Stimulated activated CD8-positive, alpha-beta memory T cell treated with anti-CD3 and anti-CD28 coated beads, Interleukin-7, amount 100 ng/mL, for 4 hours (primary cell): ENCODE measurements around the gene FFAR1.

Experiments used
- DNase-seq, 2 donors: peaks; one replicate each; pipeline ENCODE4 v3.0.0-alpha.2; 2020; ENCODE audit warnings: low read depth in 2 of 2

The FFAR1 gene, protein sequence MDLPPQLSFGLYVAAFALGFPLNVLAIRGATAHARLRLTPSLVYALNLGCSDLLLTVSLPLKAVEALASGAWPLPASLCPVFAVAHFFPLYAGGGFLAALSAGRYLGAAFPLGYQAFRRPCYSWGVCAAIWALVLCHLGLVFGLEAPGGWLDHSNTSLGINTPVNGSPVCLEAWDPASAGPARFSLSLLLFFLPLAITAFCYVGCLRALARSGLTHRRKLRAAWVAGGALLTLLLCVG (N-terminal part only)

DNA sequence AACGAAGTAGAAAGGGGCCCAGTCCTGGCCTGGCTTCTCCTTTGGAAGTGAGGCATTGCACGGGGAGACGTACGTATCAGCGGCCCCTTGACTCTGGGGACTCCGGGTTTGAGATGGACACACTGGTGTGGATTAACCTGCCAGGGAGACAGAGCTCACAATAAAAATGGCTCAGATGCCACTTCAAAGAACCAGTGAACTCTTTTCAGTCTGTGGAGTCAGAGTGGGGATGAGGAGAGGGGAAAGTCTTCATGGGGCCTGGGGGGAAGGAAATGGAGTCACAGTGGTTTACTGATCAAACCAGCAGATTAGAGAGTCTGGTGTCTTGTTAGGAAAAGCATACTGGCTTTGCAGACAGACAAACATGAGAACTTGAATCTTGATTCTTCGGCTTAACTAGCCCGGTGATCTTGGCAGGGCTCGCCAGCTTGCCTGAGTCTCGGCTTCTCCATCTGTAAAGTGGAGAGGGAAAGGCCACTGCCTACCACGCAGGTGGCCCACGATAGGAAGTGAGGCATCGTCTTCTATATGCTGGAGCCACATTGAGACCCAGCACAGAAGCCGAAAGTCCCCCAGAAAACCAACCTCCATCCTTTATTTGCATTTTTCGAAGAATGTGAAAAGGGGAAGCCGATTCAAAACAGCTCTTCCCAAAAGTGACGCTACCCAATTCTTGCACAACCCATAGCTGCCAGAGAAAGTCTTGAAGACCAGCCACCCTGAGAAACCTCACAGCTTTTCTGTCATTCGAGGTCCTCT lies at the start of gene FFAR1:
TSS of gene FFAR1 (plus strand) at position 732 of the 759 bp plus-strand sequence. CDS start 3,650 bp downstream, outside the sequence.
- DNase-seq = peak; percentile 17 to 23

DNA sequence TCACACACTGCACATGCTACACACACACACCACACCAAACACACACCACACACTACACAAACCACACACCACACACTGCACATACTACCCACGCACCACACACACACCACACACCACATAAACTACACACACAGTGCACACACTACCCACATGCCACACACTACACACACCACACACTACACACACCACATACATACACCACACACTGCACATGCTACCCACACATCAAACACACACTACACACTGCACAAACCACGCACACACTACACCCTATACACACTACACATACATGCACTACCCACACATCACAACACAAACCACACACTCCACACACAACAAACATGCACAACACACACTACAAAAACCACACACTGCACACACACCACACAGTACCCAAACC lies 49.8 kb upstream of the FFAR1 start:
- no peak for DNase-seq

DNA sequence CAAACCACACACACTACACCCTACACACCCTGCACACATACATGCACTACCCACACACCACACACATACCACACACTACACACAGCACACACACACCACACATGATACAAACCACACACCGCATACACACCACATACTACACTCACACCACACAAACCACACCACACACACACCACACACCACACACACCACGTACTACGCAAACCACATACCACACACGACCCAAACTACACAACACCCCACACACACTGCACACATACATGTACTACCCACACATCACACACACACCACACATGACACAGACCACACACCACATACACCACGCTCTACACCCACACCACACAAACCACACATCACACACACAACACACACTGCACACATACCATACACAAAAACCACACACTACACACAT lies 49.1 kb upstream of the FFAR1 start:
- no peak for DNase-seq

DNA sequence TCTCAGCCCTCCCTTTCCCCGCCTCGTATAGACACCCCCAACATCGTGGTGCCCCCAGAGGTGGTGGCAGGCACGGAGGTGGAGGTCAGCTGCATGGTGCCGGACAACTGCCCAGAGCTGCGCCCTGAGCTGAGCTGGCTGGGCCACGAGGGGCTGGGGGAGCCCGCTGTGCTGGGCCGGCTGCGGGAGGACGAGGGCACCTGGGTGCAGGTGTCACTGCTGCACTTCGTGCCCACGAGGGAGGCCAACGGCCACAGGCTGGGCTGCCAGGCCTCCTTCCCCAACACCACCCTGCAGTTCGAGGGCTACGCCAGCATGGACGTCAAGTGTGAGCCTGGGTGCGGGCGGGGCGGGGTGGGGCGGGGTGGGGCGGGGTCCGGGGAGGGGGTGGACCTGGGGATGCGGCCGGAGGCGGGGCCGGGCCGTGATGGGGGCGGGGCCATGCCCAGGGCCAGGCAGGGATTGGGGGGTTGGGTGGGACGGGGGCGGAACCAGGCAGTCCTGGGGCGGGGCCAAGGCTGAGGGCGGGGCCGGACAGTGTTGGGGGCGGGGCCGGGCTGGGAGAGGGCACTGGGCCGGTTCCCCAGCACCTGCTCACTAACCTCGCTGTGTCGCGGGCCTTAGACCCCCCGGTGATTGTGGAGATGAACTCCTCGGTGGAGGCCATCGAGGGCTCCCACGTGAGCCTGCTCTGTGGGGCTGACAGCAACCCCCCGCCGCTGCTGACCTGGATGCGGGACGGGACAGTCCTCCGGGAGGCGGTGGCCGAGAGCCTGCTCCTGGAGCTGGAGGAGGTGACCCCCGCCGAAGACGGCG lies 48.0 kb upstream of the FFAR1 start:
- DNase-seq = no peak

DNA sequence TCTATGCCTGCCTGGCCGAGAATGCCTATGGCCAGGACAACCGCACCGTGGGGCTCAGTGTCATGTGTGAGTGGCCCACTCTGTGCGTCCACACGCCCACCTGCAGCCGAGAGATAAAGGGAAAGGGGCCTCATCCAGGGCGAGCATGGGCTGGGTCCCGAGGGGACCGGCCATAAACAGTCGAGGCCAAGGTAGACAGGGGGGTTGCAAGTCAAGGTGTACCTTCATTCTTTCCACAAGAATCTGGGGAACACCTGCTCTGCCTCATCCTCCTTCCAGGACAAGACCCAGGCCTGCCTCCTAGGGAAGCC lies 47.4 kb upstream of the FFAR1 start:
- no peak for DNase-seq

DNA sequence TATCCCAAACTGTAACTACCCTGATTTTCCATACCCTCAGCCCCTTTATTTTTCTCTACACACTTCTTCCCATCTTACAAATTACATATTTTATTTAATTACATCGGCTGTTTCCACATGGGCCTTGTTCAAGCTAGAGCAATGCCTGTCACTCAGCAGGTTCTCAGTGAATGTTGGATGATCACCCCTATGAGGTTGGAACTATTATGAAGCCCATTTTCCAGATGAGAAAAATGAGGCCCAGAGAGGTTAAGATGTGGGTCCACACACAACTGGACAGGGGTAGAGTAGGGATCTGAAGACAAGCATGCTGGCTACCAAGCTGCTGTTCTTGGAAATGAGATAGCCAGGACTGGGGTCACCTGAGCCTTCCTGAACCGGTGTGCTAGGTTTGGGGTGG lies 45.7 kb upstream of the FFAR1 start:
- no peak for DNase-seq

DNA sequence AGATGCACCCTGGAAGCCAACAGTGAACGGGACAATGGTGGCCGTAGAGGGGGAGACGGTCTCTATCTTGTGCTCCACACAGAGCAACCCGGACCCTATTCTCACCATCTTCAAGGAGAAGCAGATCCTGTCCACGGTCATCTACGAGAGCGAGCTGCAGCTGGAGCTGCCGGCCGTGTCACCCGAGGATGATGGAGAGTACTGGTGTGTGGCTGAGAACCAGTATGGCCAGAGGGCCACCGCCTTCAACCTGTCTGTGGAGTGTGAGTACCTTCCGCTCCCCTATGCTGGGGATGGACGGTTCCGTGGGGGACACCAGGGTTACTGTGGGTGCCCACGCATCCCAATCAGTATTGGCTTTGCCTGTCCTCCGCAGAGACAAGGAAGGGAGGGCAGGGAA lies 45.3 kb upstream of the FFAR1 start:
- no peak for DNase-seq

DNA sequence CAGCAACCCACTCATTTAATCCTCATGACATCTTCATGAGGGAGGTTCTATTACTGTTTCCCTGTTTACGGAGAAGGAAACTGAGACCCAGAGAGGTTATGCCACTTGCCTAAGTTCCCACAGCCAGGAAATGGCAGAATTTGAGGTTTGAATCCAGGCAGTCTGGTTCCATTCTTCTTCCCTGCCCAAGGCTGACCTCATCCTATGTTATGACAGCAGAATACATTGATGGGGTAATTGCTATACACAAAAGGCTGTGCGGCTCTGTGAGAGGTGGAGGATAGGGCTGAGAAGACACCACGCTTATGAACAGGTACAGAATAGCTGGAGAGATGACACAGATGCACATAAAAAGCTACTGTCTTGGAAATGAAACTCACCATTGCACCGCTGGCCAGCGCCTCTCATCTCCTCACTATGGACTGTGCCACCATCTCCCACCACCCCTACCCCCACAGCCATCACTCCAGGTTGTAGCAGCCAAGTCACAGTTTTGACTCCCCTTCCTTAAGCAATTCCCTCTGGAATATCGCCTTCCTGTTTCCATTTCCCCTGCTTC lies 44.3 kb upstream of the FFAR1 start:
- DNase-seq = no peak

DNA sequence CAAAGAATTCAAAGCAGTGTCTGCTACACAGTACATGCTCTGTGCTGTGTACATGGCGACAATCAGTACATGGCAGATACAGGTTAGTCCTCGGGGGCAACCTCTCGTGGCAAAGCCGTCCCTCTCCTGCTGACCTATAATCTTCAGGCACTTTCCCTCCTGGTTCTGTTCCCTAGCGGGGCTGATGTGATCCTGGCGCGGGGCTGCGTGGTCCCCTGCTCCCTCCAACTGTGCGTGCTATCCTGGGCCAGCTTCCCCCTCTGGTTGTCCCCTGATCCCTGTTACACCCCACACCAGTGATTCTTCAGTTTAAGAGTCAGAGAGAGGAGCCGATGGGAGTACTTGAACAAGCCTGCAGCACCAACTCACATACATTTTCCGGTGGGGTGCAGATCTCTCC lies 43.7 kb upstream of the FFAR1 start:
- DNase-seq = no peak

DNA sequence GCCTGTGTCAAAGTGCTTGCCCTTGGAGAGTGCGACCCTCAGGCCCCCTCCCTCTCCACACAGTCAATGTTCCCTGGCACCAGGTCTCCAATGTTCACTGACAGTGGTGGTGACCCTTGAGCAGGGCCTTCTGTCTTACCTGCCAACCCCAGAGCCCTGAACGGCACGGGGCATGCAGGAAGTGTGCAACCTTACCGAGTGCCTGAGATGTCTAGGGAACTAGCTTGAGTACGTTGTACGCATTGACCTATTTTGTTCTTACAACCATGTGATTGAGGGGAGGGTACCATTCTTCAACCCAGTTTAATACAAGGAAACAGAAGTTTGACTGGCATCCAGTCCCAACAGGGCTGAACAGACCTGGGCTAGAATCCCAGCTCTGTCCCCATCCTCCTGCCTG lies 42.5 kb upstream of the FFAR1 start:
- no peak for DNase-seq

DNA sequence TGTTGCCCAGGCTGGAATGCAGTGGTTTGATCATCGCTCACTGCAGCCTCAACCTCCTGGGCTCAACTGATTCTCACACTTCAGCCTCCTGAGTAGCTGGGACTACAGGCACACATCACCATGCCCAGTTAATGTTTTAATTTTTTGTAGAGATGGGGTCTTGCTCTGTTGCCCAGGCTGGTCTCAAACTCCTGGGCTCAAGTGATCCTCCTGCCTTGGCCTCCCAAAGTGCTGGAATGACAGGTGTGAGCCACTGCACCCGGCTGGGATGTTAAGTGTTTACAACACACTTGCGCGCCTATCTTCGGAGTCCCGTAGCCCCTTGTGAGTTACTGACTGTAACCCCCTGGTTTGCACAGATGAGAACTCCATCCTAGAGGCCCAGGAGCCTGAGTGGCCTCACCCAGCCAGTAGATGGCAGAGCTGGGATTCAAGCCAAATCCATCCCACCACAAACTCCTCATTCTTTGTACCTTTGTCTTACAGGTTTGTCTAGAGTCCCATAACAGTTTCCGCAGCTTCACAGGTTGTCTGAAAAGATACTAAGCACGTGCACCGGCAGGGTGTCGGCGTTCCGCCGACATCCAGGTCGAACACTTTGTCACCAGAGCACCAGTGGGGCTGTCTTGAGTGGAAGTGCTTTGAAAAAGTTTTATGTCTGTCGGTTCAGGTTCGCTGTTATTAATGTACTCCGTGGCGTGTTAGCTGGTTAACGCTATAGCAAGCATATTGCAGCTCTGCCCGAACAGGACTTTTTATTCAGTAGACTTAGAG lies 41.0 kb upstream of the FFAR1 start:
- DNase-seq = no peak

DNA sequence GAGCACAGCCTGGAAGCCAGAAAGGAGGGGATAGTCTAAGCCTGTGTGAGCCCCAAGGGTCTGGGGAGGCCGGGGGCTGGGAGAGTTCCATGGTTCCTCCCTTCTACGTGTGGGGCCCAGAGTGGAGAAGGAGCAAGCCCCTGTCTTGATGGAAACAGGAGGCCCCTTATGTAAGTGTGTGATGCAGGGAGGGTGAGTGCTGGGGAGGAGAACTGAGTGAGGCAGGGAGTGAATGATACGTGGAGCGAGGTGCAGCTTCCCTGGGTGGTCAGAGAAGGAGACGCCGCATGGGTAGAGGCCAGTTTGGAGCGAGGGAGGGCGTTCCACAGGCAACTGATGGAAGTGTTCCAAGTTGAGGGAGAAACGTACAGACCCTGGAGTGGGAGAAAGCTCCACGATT lies 39.8 kb upstream of the FFAR1 start:
- DNase-seq = no peak

DNA sequence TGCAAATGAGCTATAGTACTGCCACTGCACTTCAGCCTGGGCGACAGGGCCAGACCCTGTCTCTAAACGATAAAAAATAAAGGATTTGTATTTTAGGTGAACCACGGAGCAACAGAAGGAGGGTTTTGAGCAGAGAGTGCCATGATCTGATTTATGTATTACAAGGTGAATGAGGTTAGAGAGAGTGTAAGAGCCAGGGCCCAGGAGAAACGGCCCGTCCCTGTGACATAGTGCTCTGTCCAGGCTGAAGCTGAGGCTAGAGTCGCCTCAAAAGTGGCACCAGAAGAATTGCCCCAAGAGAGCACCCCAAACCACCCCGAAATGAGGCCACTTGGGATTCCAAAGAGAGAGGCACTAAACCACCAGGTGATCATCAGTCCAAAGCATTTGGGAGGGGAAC lies 38.8 kb upstream of the FFAR1 start:
- no peak for DNase-seq

DNA sequence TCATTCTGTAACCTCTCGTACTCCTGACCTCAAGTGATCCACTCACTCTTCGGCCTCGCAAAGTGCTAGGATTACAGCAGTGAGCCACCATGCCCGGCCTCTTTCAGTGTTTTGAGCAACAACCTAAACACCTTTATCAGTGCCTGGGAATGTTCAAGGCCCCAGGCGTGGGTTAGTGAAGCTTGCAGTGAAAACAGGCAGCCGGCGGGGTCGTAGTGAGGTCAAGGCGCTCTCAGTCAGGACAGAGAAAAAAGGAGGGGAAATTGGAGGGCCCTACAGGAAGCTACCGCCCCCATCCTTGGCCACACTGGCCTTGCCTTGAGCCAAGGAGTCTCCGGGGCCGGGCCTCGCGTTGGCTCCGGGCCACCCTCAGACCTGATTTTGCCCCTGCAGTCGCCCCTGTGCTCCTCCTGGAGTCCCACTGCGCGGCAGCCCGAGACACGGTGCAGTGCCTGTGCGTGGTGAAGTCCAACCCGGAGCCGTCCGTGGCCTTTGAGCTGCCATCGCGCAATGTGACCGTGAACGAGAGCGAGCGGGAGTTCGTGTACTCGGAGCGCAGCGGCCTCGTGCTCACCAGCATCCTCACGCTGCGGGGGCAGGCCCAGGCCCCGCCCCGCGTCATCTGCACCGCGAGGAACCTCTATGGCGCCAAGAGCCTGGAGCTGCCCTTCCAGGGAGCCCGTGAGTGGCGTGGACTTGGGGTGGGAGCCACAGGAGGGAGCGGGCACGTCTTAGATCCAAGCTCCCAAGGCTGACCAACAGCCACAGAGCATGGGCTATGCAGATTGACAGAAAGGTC lies 38.0 kb upstream of the FFAR1 start:
- no peak for DNase-seq

DNA sequence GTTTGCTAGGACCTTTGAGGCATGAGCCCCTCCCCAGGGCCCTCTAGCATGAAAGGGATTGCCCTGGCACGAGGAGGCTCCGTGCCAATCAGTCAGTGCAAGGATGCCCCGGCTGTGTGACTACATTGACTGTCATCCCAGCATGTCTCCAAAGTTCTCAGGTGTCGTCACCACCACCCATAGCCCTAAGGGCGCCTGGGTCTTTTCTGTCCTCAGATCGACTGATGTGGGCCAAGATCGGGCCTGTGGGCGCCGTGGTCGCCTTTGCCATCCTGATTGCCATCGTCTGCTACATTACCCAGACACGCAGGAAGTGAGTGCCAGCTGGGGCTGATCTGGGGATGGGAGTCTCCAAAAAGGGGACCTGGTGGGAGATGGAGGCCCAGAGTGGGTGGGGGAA lies 37.4 kb upstream of the FFAR1 start:
- DNase-seq = no peak

DNA sequence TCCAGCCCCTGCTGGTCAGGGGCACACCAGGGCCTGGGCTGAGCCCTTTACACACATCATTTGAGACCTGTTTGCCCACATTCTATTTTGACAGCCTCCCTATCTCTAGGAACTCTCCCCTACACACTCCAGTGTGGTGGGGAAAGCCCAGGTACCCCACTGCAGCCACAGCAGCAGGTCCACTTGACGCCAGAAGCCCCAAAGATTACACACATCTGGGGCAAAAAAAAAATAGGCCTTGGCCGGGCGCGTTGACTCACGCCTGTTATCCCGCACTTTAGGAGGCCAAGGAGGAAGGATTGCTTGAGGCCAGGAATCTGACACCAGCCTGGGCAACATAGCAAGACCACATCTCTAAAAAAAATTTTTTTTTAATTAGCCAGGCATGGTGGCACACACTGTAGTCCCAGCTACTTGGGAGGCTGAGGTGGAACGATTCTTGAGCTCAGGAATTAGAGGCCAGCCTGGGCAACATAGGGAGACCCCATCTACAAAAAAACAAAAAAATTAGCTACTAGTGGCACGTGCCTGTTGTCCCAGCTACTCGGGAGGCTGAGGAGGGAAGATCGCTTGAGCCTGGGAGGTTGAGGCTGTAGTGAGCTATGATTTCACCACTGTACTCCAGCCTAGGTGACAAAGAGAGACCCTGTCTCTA lies 36.8 kb upstream of the FFAR1 start:
- no peak for DNase-seq

DNA sequence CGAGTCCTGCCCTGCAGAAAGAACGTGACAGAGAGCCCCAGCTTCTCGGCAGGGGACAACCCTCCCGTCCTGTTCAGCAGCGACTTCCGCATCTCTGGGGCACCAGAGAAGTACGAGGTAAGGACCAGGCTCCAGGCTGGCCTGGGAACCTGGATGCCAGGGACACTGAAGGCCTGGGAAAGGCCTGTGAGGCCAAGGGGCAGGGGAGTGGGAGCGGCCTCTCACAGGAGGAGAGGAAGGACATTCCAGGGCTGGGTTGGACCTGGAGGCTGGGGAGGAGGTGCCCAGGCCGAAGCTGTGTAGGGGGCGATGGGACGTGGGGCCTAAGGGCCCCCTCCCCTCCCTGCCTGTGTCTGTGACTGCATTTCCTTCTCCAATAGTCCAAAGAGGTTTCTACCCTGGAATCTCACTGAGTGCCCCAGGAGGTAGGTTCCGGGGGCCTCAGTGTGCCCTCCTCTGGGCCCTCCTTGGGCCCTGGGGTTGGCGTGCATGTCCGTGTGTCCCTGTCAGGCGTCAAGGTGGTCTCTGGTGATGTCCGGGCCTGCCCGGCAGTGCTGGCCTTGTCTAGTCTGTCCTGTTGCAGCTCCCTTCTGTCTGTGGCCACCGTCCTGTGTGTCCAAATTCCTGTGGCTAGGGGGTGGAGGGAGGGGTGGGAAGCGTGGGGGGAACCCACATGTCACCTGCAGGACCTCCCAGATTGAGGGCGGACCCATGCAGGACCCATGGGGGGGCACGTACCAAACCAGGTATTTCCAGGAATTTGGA lies 35.6 kb upstream of the FFAR1 start:
- no peak for DNase-seq

DNA sequence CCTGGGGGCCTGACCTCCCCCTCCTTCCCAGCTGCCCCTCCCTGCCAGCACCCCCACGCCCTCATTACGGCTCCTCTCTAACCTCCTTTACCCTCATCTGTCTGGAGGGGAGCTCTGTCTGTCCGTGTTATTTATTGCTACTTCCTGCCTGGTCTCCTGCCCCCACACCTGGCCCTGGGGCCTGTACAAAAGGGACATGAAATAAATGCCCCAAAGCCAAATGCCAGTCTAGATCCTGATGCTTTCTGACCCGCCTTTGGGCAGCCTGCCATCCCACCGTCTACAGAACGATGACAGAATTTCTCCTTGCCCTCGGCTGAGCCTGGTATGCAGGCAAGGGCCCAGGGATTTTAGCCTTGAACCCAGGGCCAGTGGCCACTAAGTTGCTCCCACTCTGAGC lies 34.1 kb upstream of the FFAR1 start:
- no peak for DNase-seq

DNA sequence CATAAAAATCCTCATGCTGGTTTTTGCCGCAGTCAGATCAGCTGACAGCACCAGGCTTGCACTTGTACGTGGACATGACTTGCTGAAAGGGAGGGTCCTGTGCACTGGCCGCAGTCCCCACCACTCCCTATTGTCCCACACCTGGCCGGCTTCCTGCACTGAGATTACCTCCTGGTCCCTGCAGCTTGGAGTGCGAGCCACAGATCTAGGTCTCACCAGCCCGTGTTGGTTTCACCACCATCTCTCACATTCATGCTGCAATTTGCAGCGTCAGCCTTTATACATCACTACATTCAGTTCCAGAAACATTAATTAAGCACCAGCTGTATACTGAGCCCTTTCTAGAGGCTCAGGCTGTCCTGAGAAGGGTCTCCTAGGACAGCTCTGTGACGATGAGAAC lies 33.7 kb upstream of the FFAR1 start:
- no peak for DNase-seq
